Lung (tissue), 12 donors: ENCODE results near the gene RCSD1. TPM values are rescaled to one million over a fixed set of nuclear protein-coding genes. Genes with fewer than 3 reads are reported as not detected.
A peak's percentile ranks its signal among the peaks of the same experiment; 100 is the strongest.

ENCODE experiments used
- ATAC-seq: fragments of 200-7000 bp; cut with Tn5 transposase; one replicate; pipeline ENCODE4 v1.9.1; 2020; ENCODE audit warnings: moderate number of reproducible peaks; ENCODE audit not compliant: insufficient read depth, low FRiP score
- DNase-seq, 3 donors: peaks; one replicate each; pipeline ENCODE4 v3.0.0-alpha.2; 2013 to 2017
- H3K27ac ChIP-seq, 2 donors: one replicate each; pipeline ENCODE4 v1.5.1; 2013; ENCODE audit warnings: mild to moderate bottlenecking in 2 of 2, moderate library complexity in 2 of 2, control low read depth in 1 of 2, inconsistent platforms in 1 of 2, low read depth in 1 of 2, low read length in 1 of 2
- H3K27me3 ChIP-seq, 3 donors: one replicate each; pipeline ENCODE4 v1.5.1; 2013; ENCODE audit warnings: low read length in 2 of 3; ENCODE audit not compliant: control insufficient read depth in 3 of 3, insufficient read depth in 3 of 3
- H3K36me3 ChIP-seq, 4 donors: one replicate each; pipeline ENCODE4 v1.5.1; 2013; ENCODE audit warnings: low read length in 4 of 4, mild to moderate bottlenecking in 1 of 4, moderate library complexity in 1 of 4; ENCODE audit not compliant: control insufficient read depth in 4 of 4, insufficient read depth in 4 of 4
- H3K4me1 ChIP-seq, 5 donors: one replicate each; pipeline ENCODE4 v1.5.1; 2013; ENCODE audit warnings: low read length in 5 of 5, mild to moderate bottlenecking in 2 of 5, moderate library complexity in 1 of 5; ENCODE audit not compliant: control insufficient read depth in 5 of 5, insufficient read depth in 5 of 5
- H3K4me3 ChIP-seq: one replicate; pipeline ENCODE4 v1.5.1; 2013; ENCODE audit warnings: mild to moderate bottlenecking, control low read depth, moderate library complexity
- H3K9ac ChIP-seq, 2 donors: one replicate each; pipeline ENCODE4 v1.5.1; 2013; ENCODE audit warnings: low read length in 2 of 2, control low read depth in 1 of 2; ENCODE audit not compliant: insufficient read depth in 1 of 2
- H3K9me3 ChIP-seq, 4 donors: one replicate each; pipeline ENCODE4 v1.5.1; 2013; ENCODE audit warnings: low read length in 3 of 4, mild to moderate bottlenecking in 1 of 4, moderate library complexity in 1 of 4; ENCODE audit not compliant: control insufficient read depth in 4 of 4, insufficient read depth in 3 of 4
- CTCF ChIP-seq: IDR thresholded peaks from 2 replicates; pipeline ENCODE4 v1.5.1; 2012; ENCODE audit warnings: mild to moderate bottlenecking; ENCODE audit errors: control extremely low read depth, extremely low read depth
- WGBS, 2 donors: extraction: QIAGEN DNeasy Blood & Tissue Kit; methylation state at CpG; one replicate each; pipeline ENCODE4 v1.1.7; 2013; 5-methylcytosine and 5-hydroxymethylcytosine counted together
- polyA plus RNA-seq, 2 donors: library from polyadenylated mRNA; stranded (reverse); fragments of 200-250 nt; gene quantifications; one replicate each; pipeline ENCODE4 v1.2.1, GENCODE V29; 2013
- total RNA-seq, 2 donors: library from RNA; depleted of rRNA in 1 of 2; stranded (reverse); fragments of >200 nt in 1 of 2; gene quantifications; one replicate each; pipeline ENCODE4 v1.2.1, GENCODE V29; 2014 to 2021
- donor health status: control.
- donor health status: control.
- donor health status: Bipolar disorder and iron deficiency.
- donor health status: healthy.
- donor health status: DM: yes; HTN: yes; CAD: no.

Gene RCSD1
- total and polyA plus RNA-seq, 4 donors: 7.6 to 29.4 (median 23.8) TPM

- peak; percentile 34 to 54 (median 35) for DNase-seq
- Histone ChIP-seq H3K9me3 (no peaks in the 10 kb centered on the region), H3K27ac (peak overlapping the region; percentile 64 to 88), H3K4me1 (peaks cover 0 to 5% (median 0%) of the 10 kb centered on the region in 5 donors), H3K27me3 (no peaks in the 10 kb centered on the region), H3K4me3 (peak overlapping the region; percentile 26), H3K36me3 (no peaks in the 10 kb centered on the region), H3K9ac (peak overlapping the region in 1 of 2 donors; percentile 78)
- no peak for TF ChIP-seq CTCF
- ATAC-seq: no peak
- 5 to 13% methylated on average over 30 to 31 of the region's 31 CpGs for WGBS, 2 donors
These were observed 83.5 kb downstream of the RCSD1 start for GRCh38 chr1:167713330-167714081.

GRCh38 chr1:167714098-167714438 is 84.0 kb downstream of the RCSD1 start:
- peak overlapping the region in 1 of 2 donors; percentile 78 for H3K9ac ChIP-seq
- no peaks in the 10 kb centered on the region for H3K27me3 ChIP-seq
- 0 to 1% methylated on average over 26 to 28 of the region's 28 CpGs for WGBS, 2 donors
- peak overlapping the region; percentile 45 for H3K4me3 ChIP-seq
- peaks cover 0 to 5% (median 0%) of the 10 kb centered on the region in 5 donors for H3K4me1 ChIP-seq
- DNase-seq: no peak
- ATAC-seq: peak; percentile 85
- peak overlapping the region; percentile 64 to 88 for H3K27ac ChIP-seq
- no peak for TF ChIP-seq CTCF
- no peaks in the 10 kb centered on the region for H3K9me3 ChIP-seq
- no peaks in the 10 kb centered on the region for H3K36me3 ChIP-seq

GRCh38 chr1:167714439-167715156 is 84.6 kb downstream of the RCSD1 start:
- H3K9me3 ChIP-seq: no peaks in the 10 kb centered on the region
- H3K4me3 ChIP-seq: peak overlapping the region; percentile 45
- WGBS, 2 donors: 0% methylated on average over 50 of the region's 50 CpGs
- ATAC-seq (peak; percentile 71), DNase-seq (peak; percentile 92 to 94 (median 94))
- no peaks in the 10 kb centered on the region for H3K36me3 ChIP-seq
- peak overlapping the region; percentile 85 to 88 for H3K27ac ChIP-seq
- peak overlapping the region in 1 of 2 donors; percentile 48 for H3K9ac ChIP-seq
- H3K4me1 ChIP-seq: peaks cover 0 to 5% (median 0%) of the 10 kb centered on the region in 5 donors
- TF ChIP-seq CTCF: no peak
- no peaks in the 10 kb centered on the region for H3K27me3 ChIP-seq
